K562 (cell line): ENCODE data around the gene DYNLL1. TPM values are rescaled to one million over a fixed set of nuclear protein-coding genes. Genes with fewer than 3 reads are reported as not detected.

ENCODE experiments used
- CBFA2T3 ChIP-seq: fragments of 450-650 bp; IDR thresholded peaks from 2 replicates; pipeline ENCODE4 v1.6.1; 2017
- E2F8 ChIP-seq: fragments of 450-650 bp; IDR thresholded peaks from 2 replicates; pipeline ENCODE4 v1.7.1; 2018; ENCODE audit warnings: mild to moderate bottlenecking, low read depth; ENCODE audit not compliant: partially characterized antibody
- FIP1L1 ChIP-seq: fragments of 200-400 bp; formaldehyde crosslinking; IDR thresholded peaks from 2 replicates; pipeline ENCODE4 v1.6.1; 2018; ENCODE audit warnings: mild to moderate bottlenecking, low read depth, low read length; ENCODE audit not compliant: poor library complexity, severe bottlenecking
- FOXM1 ChIP-seq, 2 experiments: fragments of 450-650 bp in 1 of 2; sonication (generic) in 1 of 2; formaldehyde crosslinking in 1 of 2; IDR thresholded peaks; 2 replicates each; pipeline versions ENCODE4 v1.6.1 to v1.9.0; 2017 to 2022; ENCODE audit warnings: low read depth in 2 of 2, mild to moderate bottlenecking in 2 of 2, missing genetic modification reagents in 1 of 2, moderate library complexity in 1 of 2
- HDAC8 ChIP-seq: fragments of 450-650 bp; IDR thresholded peaks from 2 replicates; pipeline ENCODE4 v1.6.1; 2016; ENCODE audit warnings: mild to moderate bottlenecking, missing genetic modification characterization, moderate library complexity, missing compliant biosample characterization
- KDM2B ChIP-seq: fragments of 250-450 bp; sonication (Bioruptor Pico); IDR thresholded peaks from 2 replicates; pipeline ENCODE4 v1.8.0; 2021; ENCODE audit warnings: mild to moderate bottlenecking, moderate library complexity
- PKNOX1 ChIP-seq: fragments of 450-650 bp; IDR thresholded peaks from 2 replicates; pipeline ENCODE4 v1.6.1; 2016
- POLR2B ChIP-seq: fragments of 450-650 bp; IDR thresholded peaks from 2 replicates; pipeline ENCODE4 v1.6.1; 2018; ENCODE audit warnings: low read depth; ENCODE audit not compliant: partially characterized antibody
- POLR2G ChIP-seq: fragments of 200-400 bp; formaldehyde crosslinking; IDR thresholded peaks from 2 replicates; pipeline ENCODE4 v1.6.1; 2017; ENCODE audit warnings: low read depth, mild to moderate bottlenecking, antibody characterized with exemption, low read length, moderate library complexity
- RHOXF2B ChIP-seq: fragments of 250-450 bp; sonication (Bioruptor Pico); conservative IDR thresholded peaks from 2 replicates; pipeline ENCODE4 v1.5.1; 2021
- RNF219 ChIP-seq: fragments of 250-450 bp; sonication (Bioruptor Pico); IDR thresholded peaks from 2 replicates; pipeline ENCODE4 v1.5.0; 2022; ENCODE audit warnings: mild to moderate bottlenecking
- RREB1 ChIP-seq: fragments of 250-450 bp; sonication (Bioruptor Pico); IDR thresholded peaks from 2 replicates; pipeline ENCODE4 v1.4.0; 2020
- SP1 ChIP-seq: sonication (generic); formaldehyde crosslinking; IDR thresholded peaks from 2 replicates; pipeline ENCODE4 v1.8.1; 2022; ENCODE audit warnings: mild to moderate bottlenecking, missing genetic modification reagents
- STAG1 ChIP-seq: sonication (generic); formaldehyde crosslinking; IDR thresholded peaks from 2 replicates; pipeline ENCODE4 v1.5.0; 2020; ENCODE audit warnings: missing genetic modification reagents, borderline replicate concordance
- ZNF165 ChIP-seq: fragments of 250-450 bp; sonication (Bioruptor Pico); IDR thresholded peaks from 2 replicates; pipeline ENCODE4 v1.4.0; 2020; ENCODE audit warnings: borderline replicate concordance
- polyA plus RNA-seq, 8 experiments: library from polyadenylated mRNA; depleted of rRNA in 4 of 8; stranded (reverse) in 5 of 8; unstranded in 3 of 8; fragments of >200 nt; fragmentation: Nextera tagmentation in 2 of 8; fragmentation: Illumina TruSeq in 1 of 8; extraction: Ambion mirVana in 2 of 8; extraction: Trizol in 1 of 8; gene quantifications; 2 replicates each; pipeline versions ENCODE4 v1.2.1 to v1.2.3, GENCODE V29; 2011 to 2014; ENCODE audit warnings: inconsistent platforms in 1 of 8, missing spikeins in 1 of 8
- total RNA-seq, 7 experiments: library from RNA; depleted of rRNA in 6 of 7; stranded (reverse); fragments of >200 nt in 6 of 7; fragmentation: Illumina TruSeq in 2 of 7; extraction: Trizol in 2 of 7; gene quantifications; 2 replicates each; pipeline versions ENCODE4 v1.2.1 to v1.2.3, GENCODE V29; 2011 to 2021; ENCODE audit warnings: low replicate concordance in 1 of 7

DYNLL1 gene
- total and polyA plus RNA-seq, 9 of the 15 experiments (the other 6 are each of a cell fraction or from before 2014, with no cell fraction given), result 303 to 1,112 (median 468) TPM

GRCh38 chr12:120534203-120534702, 38.3 kb downstream of the DYNLL1 start, which contains the start of gene RNF10 (continued):
- TF ChIP-seq POLR2B (peak; percentile 93), FIP1L1 (no peak), RREB1 (CRISPR knock-in tag) (no peak), FOXM1 (IDR thresholded peaks at IDR 0.05; ENCODE audit: low read depth) (no peak), FOXM1 (CRISPR knock-in tag; IDR thresholded peaks at IDR 0.05; ENCODE audit: low read depth) (no peak), RHOXF2B (CRISPR knock-in tag) (no peak), SP1 (CRISPR knock-in tag) (no peak), PKNOX1 (no peak), STAG1 (CRISPR knock-in tag) (no peak), KDM2B (CRISPR knock-in tag) (no peak), RNF219 (no peak), CBFA2T3 (no peak), HDAC8 (tag) (no peak), ZNF165 (no peak), POLR2G (peak; percentile 91), E2F8 (peak; percentile 66)
